Effector CD8-positive, alpha-beta T cell (primary cell): ENCODE results near the gene EID3.
A peak's percentile ranks its signal among the peaks of the same experiment; 100 is the strongest.
"Not testable (repeated sequence)": the region's sequence is repeated elsewhere in the genome, so short reads cannot be mapped to it uniquely, and the experiment has no call there.

ENCODE experiments used
- DNase-seq: peaks from one replicate; lab custom pipeline; 2025; lab: John Stamatoyannopoulos, UW
- total RNA-seq, 4 experiments: gene quantifications; one replicate each; lab custom pipeline; 2026; lab: John Stamatoyannopoulos, UW

Gene EID3
- 10.6 to 14.4 (median 12.0) reads per million in 4 experiments for total RNA-seq

DNA sequence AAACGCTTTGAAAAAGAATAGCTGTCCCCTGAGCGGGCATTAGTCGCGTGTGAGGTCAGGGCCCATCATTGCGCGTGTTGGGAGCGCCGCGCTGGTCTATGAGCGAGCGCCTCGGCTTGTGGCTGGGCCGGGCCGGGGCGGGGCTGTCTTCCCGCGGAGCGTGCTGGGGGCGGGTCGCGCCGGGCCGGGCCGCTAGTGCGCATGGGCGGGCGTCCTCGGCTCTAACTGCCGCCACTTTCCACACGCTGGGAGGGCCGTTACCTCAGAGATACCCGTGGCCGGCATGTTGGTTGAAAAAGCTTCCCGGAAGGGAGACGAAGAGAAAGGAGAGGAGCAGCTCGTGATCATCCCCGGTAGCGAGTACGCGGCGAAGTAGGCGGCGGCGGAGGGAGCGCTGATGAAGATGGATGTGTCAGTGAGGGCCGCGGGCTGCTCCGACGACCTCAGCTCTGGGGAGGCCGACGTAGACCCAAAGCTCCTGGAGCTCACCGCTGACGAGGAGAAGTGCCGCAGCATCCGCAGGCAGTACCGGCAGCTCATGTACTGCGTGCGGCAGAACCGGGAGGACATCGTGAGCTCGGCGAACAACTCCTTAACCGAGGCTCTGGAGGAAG, at the start of gene EID3:
Gene EID3 (plus strand): TSS at position 202 of the 614 bp plus-strand sequence. CDS start 196 bp downstream, at position 398.
- peak; percentile 79 for DNase-seq

GRCh38 chr12:104257913-104258472, 45.5 kb upstream of the EID3 start:
- no peak for DNase-seq

GRCh38 chr12:104258476-104259067, 45.0 kb upstream of the EID3 start:
- no peak for DNase-seq

DNA sequence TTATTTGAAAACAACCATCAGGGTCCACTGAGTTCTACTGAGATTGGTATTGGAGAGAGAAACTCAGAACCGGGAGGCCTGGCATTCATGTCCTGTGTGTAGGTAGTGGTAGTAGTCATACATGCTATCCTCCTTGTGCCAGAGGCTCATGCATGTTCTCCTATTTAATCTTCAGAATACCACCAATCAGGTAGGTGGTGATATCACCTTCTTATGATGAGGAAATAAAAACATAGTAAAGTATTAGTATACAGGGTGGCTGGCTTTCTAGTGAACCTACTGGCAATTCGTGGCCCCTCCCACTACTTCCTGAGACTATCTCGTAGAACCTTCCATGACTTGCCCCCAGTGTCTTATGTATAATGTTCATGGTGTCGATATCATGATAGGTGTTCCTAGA, 40.5 kb upstream of the EID3 start:
- DNase-seq, result no peak

DNA sequence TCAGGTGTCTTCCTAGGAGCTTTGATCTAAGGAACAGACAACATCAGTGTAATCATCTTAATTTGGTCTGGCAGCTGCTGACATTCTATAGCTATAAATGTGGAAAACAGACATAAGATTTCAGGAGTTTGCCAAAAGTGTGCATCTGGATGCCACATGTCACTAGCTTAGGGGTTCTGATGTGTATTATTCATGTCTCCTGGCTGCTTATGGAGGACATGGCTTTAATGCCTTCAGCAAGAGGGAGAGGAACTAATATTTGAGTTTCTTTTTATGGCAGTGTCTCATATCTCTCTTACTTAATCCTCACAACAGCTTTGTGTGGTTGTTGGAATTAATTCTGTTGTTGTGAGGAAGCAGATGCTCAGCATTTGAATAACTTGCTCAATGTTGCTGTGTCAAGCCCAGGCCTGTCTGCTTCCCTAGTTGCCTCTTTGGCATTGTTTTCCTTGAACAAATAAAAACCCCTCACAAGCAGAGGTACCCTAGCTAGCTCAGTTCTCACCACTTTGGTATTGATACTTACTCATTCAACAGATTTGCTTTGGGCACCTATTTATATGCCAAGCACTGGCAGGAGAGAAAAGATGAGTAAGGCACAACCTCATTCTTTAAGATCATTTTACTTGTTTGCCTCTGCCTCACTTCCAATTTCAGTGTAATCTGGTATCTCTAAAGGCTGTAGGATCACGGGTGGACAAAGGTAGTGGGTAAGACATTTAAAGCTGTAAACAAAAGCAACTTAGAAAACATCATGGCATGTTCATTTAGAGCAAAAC, 39.8 kb upstream of the EID3 start:
- DNase-seq, result no peak

GRCh38 chr12:104265436-104265835, 38.1 kb upstream of the EID3 start:
- not testable (repeated sequence) for DNase-seq

DNA sequence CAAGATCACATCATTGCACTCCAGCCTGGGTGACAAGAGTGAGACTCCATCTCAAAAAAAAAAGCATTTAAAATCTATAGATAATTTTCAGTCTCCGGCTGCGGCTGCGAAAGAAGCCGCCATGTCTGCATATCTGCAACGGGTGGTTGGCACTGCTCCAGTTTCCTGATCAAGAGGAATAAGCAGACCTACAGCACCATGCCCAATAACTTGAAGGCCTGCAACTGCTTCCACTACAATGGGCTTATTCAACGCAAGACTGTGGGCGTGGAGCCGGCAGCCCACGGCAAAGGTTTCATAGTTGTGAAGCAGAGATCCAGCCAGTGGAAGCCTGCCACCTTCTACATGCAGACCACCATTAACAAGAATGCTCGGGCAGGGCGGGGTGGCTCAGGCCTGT, 30.6 kb upstream of the EID3 start:
- DNase-seq, result no peak

- no peak for DNase-seq
Measured at GRCh38 chr12:104273503-104273902, 30.0 kb upstream of the EID3 start.

DNA sequence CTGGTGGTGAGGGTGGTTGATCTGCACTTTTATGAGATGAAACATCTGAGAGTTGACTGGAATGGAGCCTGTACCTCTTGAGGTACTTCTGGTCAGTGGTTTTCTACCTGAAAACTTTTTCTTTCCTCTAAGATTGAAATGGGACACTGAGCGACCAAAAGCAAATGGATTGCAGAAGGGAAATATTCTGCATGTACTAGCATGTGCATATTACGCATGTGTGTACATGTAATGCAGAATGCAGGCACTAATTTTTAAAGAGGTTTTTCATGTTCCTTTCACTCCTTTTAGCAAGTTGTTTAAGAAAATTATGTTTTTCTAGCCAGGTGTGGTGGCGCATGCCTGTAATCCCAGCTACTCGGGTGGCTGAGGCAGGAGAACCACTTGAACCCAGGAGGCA, 28.7 kb upstream of the EID3 start:
- DNase-seq, result no peak

- DNase-seq, result no peak
Measured at GRCh38 chr12:104275689-104276088, 27.9 kb upstream of the EID3 start.

GRCh38 chr12:104276273-104277131, 27.0 kb upstream of the EID3 start:
- no peak for DNase-seq

DNA sequence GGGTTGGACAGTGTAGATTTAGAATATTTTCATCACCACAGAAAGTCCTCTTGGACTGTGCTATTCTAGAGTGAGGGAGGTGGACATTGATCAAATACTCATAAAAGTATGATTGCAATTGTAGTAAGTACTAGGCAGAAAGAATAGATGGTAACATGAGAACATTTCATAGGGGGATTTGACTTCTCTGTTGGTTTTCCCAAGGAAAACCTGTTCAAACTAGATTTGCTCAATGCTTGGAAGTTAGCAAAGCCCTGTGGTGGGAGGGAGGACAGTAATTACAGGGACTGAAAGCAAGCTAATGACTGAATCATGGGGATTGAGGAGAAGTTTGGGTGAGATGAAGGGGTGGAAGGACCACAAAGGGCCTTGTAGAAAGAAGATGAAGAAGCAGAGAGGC, 24.4 kb upstream of the EID3 start:
- DNase-seq, result no peak

- no peak for DNase-seq
Measured at GRCh38 chr12:104280111-104280510, 23.4 kb upstream of the EID3 start.

- DNase-seq, result no peak
Measured at GRCh38 chr12:104280717-104281458, 22.7 kb upstream of the EID3 start.

DNA sequence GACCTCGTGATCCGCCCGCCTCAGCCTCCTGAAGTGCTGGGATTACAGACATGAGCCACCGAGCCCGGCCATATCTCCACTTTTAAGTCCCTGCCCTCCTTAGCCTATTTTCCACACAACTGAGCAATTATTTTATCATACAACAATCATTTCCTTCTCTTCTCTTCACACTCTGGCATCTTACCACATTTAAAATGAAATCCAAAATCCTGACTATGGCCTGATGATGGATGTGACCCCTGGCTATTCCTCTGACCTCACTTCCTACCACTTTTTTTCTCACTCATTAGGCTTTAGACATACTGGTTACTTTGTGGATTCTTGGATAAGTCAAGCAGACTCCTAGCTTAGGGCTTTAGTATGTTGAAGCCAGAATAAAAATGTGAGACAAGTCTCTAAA, 21.9 kb upstream of the EID3 start:
- DNase-seq, result no peak

GRCh38 chr12:104282109-104282508, 21.4 kb upstream of the EID3 start:
- no peak for DNase-seq

GRCh38 chr12:104285740-104286515, 17.6 kb upstream of the EID3 start:
- no peak for DNase-seq

GRCh38 chr12:104286516-104287482, 16.7 kb upstream of the EID3 start:
- DNase-seq, result peak; percentile 74

GRCh38 chr12:104288635-104289274, 14.8 kb upstream of the EID3 start:
- peak; percentile 71 for DNase-seq
